Liver (tissue), 9 donors: ENCODE data around the gene DMD. TPM values are rescaled to one million over a fixed set of nuclear protein-coding genes. Genes with fewer than 3 reads are reported as not detected.

Source experiments
- DNase-seq: peaks from one replicate; pipeline ENCODE4 v3.0.0-alpha.2; 2017; ENCODE audit warnings: low spot score
- H3K27ac ChIP-seq, 2 donors: one replicate each; pipeline ENCODE4 v1.7.0; 2013; ENCODE audit warnings: inconsistent platforms in 2 of 2, low read length in 2 of 2, control low read depth in 1 of 2, low read depth in 1 of 2, mild to moderate bottlenecking in 1 of 2
- H3K27me3 ChIP-seq, 4 donors: one replicate each; pipeline versions ENCODE4 v1.6.1 to v1.7.0; 2013; ENCODE audit warnings: low read length in 3 of 4, inconsistent platforms in 1 of 4, mild to moderate bottlenecking in 1 of 4, moderate library complexity in 1 of 4; ENCODE audit not compliant: control insufficient read depth in 4 of 4, insufficient read depth in 4 of 4
- H3K36me3 ChIP-seq, 4 donors: one replicate each; pipeline versions ENCODE4 v1.6.1 to v1.7.0; 2013; ENCODE audit warnings: low read length in 3 of 4, mild to moderate bottlenecking in 3 of 4, low read depth in 1 of 4, moderate library complexity in 1 of 4; ENCODE audit not compliant: control insufficient read depth in 4 of 4, insufficient read depth in 3 of 4
- H3K4me1 ChIP-seq, 4 donors: one replicate each; pipeline versions ENCODE4 v1.6.1 to v1.7.0; 2013; ENCODE audit warnings: low read length in 3 of 4, mild to moderate bottlenecking in 3 of 4, moderate library complexity in 1 of 4; ENCODE audit not compliant: control insufficient read depth in 4 of 4, insufficient read depth in 4 of 4
- H3K4me3 ChIP-seq, 3 donors: one replicate each; pipeline versions ENCODE4 v1.6.1 to v1.7.0; 2013; ENCODE audit warnings: low read length in 3 of 3, control low read depth in 1 of 3, low read depth in 1 of 3, mild to moderate bottlenecking in 1 of 3
- H3K9ac ChIP-seq, 2 donors: one replicate each; pipeline ENCODE4 v1.7.0; 2013; ENCODE audit warnings: low read length in 2 of 2, mild to moderate bottlenecking in 2 of 2, moderate library complexity in 2 of 2, control low read depth in 1 of 2, low read depth in 1 of 2
- H3K9me3 ChIP-seq, 4 donors: one replicate each; pipeline versions ENCODE4 v1.6.1 to v1.7.0; 2013; ENCODE audit warnings: low read length in 3 of 4; ENCODE audit not compliant: control insufficient read depth in 4 of 4
- CTCF ChIP-seq: fragments of 150-350 bp; IDR thresholded peaks from 2 replicates; pipeline ENCODE4 v1.5.1; 2017; ENCODE audit warnings: improper control_type of control experiment, low read depth, low read length; ENCODE audit not compliant: missing input control
- EGR1 ChIP-seq, 2 donors: IDR thresholded peaks; 2 replicates each; pipeline ENCODE4 v1.6.1; 2016 to 2018; ENCODE audit warnings: antibody characterized with exemption in 2 of 2, low read depth in 2 of 2
- FOXA1 ChIP-seq: IDR thresholded peaks from 2 replicates; pipeline ENCODE4 v1.6.1; 2016; ENCODE audit warnings: antibody characterized with exemption
- FOXA2 ChIP-seq: IDR thresholded peaks from 2 replicates; pipeline ENCODE4 v1.6.1; 2016; ENCODE audit warnings: antibody characterized with exemption
- GABPA ChIP-seq, 2 donors: IDR thresholded peaks in 1 of 2; conservative IDR thresholded peaks in 1 of 2; 2 replicates each; pipeline ENCODE4 v1.6.1; 2016; ENCODE audit warnings: antibody characterized with exemption in 2 of 2, mild to moderate bottlenecking in 1 of 2, moderate library complexity in 1 of 2
- HNF4A ChIP-seq, 2 donors: conservative IDR thresholded peaks; 2 replicates each; pipeline ENCODE4 v1.6.1; 2016; ENCODE audit warnings: antibody characterized with exemption in 2 of 2, mild to moderate bottlenecking in 2 of 2
- HNF4G ChIP-seq: IDR thresholded peaks from 2 replicates; pipeline ENCODE4 v1.6.1; 2016; ENCODE audit warnings: antibody characterized with exemption
- JUND ChIP-seq, 2 donors: IDR thresholded peaks; 2 replicates each; pipeline ENCODE4 v1.6.1; 2016; ENCODE audit warnings: antibody characterized with exemption in 2 of 2
- MAX ChIP-seq: IDR thresholded peaks from 2 replicates; pipeline ENCODE4 v1.6.1; 2016; ENCODE audit warnings: antibody characterized with exemption
- NR2F2 ChIP-seq: IDR thresholded peaks from 2 replicates; pipeline ENCODE4 v1.6.1; 2016; ENCODE audit warnings: antibody characterized with exemption
- RAD21 ChIP-seq, 2 donors: IDR thresholded peaks; 2 replicates each; pipeline ENCODE4 v1.6.1; 2016; ENCODE audit warnings: antibody characterized with exemption in 2 of 2, mild to moderate bottlenecking in 2 of 2
- REST ChIP-seq: IDR thresholded peaks from 2 replicates; pipeline ENCODE4 v1.6.1; 2016; ENCODE audit warnings: antibody characterized with exemption, mild to moderate bottlenecking
- RXRA ChIP-seq, 2 donors: IDR thresholded peaks; 2 replicates each; pipeline ENCODE4 v1.6.1; 2017 to 2018; ENCODE audit warnings: antibody characterized with exemption in 2 of 2, mild to moderate bottlenecking in 1 of 2
- SP1 ChIP-seq: IDR thresholded peaks from 2 replicates; pipeline ENCODE4 v1.6.1; 2018; ENCODE audit warnings: antibody characterized with exemption, mild to moderate bottlenecking
- TAF1 ChIP-seq: conservative IDR thresholded peaks from 2 replicates; pipeline ENCODE4 v1.6.1; 2016; ENCODE audit warnings: antibody characterized with exemption, mild to moderate bottlenecking
- YY1 ChIP-seq: IDR thresholded peaks from 2 replicates; pipeline ENCODE4 v1.6.1; 2016; ENCODE audit warnings: antibody characterized with exemption, mild to moderate bottlenecking
- ZBTB33 ChIP-seq: IDR thresholded peaks from 2 replicates; pipeline ENCODE4 v1.6.1; 2016; ENCODE audit warnings: antibody characterized with exemption
- WGBS: extraction: QIAGEN DNeasy Blood & Tissue Kit; methylation state at CpG from one replicate; pipeline ENCODE4 v1.1.7; 2013; 5-methylcytosine and 5-hydroxymethylcytosine counted together
- polyA plus RNA-seq, 2 donors: library from polyadenylated mRNA; stranded (reverse) in 1 of 2; unstranded in 1 of 2; fragments of 200-250 nt in 1 of 2; fragments of >200 nt in 1 of 2; fragmentation: Nextera tagmentation in 1 of 2; extraction: Ambion mirVana in 1 of 2; gene quantifications; one replicate each; pipeline versions ENCODE4 v1.2.1 to v1.2.3, GENCODE V29; 2013 to 2015
- total RNA-seq, 2 donors: library from RNA; depleted of rRNA; stranded (reverse); fragments of >200 nt; gene quantifications; one replicate each; pipeline ENCODE4 v1.2.3, GENCODE V29; 2014
- donor health status: healthy.
- donor health status: healthy.
- donor health status: healthy.
- donor health status: healthy.
- donor health status: healthy.

Gene DMD
- total and polyA plus RNA-seq, 4 donors: 14.6 to 61.9 (median 23.9) TPM

- peaks cover 0 to 2% (median 0%) of the 10 kb centered on the region in 4 donors for H3K27me3 ChIP-seq
- no peaks in the 10 kb centered on the region for H3K4me1 ChIP-seq
- no peak for DNase-seq
- 81% methylated on average over 3 of the region's 3 CpGs for WGBS
- H3K27ac ChIP-seq: no peak overlapping the region
- TF ChIP-seq EGR1 (IDR thresholded peaks at IDR 0.05; ENCODE audit: low read depth in 2 of 2) (no peak), YY1 (no peak), ZBTB33 (no peak), NR2F2 (no peak), MAX (no peak), RAD21 (IDR thresholded peaks at IDR 0.05) (no peak), GABPA (IDR thresholded peaks at IDR 0.05 in 1 of 2, conservative IDR thresholded peaks at IDR 0.05 in 1 of 2) (no peak), RXRA (IDR thresholded peaks at IDR 0.05) (no peak), HNF4G (no peak), CTCF (no peak), REST (no peak), JUND (IDR thresholded peaks at IDR 0.05) (no peak), FOXA1 (no peak), HNF4A (conservative IDR thresholded peaks at IDR 0.05) (no peak), SP1 (no peak), FOXA2 (no peak), TAF1 (no peak)
- no peaks in the 10 kb centered on the region for H3K36me3 ChIP-seq
- no peaks in the 10 kb centered on the region for H3K9me3 ChIP-seq
- H3K4me3 ChIP-seq: no peak overlapping the region
- H3K9ac ChIP-seq: no peak overlapping the region
Measured at GRCh38 chrX:32877592-32877991, 333.8 kb downstream of the DMD start.

- Histone ChIP-seq H3K9me3 (no peaks in the 10 kb centered on the region), H3K27ac (no peak overlapping the region), H3K4me1 (no peaks in the 10 kb centered on the region), H3K9ac (no peak overlapping the region), H3K4me3 (no peak overlapping the region), H3K36me3 (no peaks in the 10 kb centered on the region), H3K27me3 (no peaks in the 10 kb centered on the region)
- 79% methylated on average over 4 of the region's 4 CpGs for WGBS
- TF ChIP-seq MAX: no peak
- no peak for DNase-seq
Measured at GRCh38 chrX:32874839-32875238, 336.5 kb downstream of the DMD start.
